DMS 273 (cell line): ENCODE data around the gene ATP13A3.

Experiments
- DNase-seq: peaks from one replicate; lab custom pipeline; 2025; ENCODE audit not compliant: unreplicated experiment; lab: John Stamatoyannopoulos, UW

ATP13A3 gene

DNA sequence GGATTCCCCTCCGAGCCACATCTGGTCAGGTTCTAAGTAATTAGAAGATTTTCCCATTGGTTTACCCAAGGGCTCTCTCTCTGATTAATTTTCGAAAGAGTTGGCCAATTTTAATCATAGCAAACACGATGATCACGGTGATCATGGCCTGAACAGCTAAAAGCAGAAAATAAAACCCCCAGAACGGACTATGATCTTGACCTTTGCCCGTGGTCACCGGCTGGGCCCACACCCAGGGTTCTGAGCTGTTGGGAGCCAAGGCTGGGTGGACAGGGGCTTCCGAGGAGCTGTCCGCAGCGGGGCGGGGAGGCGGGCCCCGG is 90.3 kb downstream of the ATP13A3 start:
- no peak for DNase-seq

DNA sequence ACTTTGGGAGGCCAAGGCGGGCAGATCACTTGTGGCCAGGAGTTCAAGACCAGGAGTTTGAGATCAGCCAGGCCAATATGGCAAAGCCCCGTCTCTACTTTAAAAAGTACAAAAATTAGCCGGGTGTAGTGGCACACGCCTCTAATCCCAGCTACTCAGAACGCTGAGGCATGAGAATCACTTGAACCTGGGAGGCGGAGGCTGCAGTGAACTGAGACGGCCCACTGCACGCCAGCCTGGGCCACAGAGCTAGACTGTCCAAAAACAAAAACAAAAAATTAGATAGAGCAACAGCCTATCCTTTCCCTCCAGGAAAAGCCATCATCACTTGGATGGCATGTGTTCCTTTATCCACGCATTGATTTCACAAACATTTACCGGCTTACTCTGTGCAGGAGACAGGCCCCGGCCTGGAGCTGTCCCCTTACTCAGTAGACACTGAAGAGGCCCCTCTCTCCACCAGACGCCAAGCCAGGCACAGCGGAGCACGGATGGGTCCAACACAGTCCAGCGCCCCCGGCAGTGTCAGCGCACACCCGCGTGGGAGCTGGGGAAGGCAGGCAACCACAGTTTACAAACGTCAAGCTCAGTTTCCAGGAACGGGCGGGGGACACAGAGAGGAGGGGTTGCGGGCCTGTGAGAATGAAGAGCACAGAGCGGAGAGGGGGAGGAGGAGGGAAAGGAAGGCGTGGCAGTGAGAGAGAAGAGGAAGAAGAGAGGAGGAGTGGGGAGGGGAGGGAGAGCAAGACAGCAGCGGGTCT is 90.8 kb downstream of the ATP13A3 start:
- DNase-seq: no peak

DNA sequence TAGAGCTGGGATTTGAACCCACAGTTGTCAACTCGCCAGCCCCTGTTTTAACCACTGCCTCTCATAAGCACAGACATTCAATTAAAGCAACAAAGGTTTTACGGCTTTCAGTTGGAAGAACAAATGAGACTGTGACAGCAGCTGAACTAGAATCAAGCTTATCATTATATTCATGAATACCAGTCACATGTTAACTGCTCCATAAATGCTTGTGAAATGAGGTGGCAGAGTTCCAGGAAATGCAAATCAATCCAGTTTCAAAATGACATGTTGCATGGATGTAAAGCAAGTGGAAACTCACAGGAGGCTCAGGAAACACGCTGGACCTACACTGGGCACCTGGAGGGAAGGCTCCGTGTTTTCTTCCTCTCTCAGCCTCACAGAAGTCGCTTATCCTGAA is 91.6 kb downstream of the ATP13A3 start:
- peak; percentile 54 for DNase-seq

DNA sequence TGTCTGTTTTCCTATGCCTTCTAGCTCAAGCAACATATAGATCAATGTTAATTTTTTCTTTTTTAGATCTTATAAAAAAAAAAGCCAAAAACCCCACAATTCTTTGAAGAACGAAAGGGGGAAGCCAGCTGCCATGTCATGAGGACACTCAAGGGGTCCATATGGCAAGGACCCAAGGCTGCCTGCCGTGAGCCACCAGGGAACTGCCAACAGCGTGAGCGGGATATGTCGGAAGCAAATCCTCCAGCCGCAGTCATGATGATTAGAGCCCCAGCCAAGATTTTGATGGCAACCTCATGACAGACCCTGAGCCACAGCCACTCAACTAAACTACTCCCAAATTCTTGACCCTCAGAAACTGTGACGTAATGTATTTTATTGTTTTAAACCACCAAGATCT is 94.2 kb downstream of the ATP13A3 start:
- DNase-seq: no peak

DNA sequence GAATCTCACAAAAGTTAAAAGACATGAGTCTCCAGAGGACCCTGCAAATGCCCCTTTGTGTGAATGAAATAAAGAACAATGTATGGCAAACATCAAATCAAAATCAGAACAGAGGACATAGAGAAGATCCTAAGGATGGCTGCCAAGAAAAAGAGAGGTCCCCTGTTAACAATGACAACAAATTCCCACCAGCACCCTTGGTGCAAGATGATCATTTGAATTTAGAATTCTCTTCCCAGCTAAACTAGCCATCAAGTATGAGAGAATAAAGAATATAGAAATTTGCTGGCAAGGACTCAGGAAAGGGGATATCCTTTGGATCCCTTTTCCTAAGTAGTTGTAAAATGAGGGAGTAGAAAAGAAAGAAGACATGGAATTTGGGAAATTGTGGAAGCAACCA is 96.0 kb downstream of the ATP13A3 start:
- no peak for DNase-seq

DNA sequence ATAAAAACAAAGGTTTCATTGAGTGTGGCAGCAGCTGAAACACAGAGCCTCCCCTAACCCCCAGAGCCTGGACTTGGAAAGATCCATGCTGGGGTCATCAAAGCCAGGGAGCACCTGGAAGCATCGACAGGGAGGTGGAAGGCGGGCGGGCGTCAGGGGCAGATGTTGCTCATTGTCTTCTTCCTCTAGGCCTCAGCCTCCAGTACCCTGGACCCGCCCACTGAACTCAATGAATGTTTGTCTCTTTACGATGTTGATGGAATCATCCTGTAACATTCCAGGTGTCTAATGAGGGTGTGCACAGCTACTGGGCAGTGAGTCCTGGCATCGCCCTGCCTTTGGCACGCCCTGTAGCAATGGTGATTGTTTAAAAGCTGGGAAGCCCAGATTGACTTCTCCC is 97.5 kb downstream of the ATP13A3 start:
- no peak for DNase-seq

DNA sequence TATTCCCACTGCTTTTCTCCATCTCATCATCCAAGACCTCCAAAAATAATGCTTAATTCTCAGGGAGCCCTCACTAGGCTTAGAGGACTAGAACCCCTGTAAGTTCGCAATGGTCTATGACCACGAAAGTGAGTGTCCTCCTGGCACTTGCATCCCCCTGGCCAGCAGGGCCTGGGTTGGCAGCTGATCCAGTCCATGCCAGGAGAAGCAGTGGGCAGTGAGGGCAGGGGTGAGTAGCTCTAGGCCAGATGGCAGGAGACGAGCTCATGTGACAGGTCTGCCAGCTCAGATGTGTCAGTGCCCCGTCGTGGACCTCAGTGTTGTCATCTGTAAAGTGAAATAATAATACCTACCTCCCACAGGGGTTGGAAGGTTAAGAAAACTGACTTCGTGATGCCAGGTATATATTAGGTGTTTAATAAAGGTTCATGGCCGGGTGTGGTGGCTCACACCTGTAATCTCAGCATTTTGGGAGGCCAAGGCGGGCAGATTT is 98.8 kb downstream of the ATP13A3 start:
- DNase-seq: no peak

DNA sequence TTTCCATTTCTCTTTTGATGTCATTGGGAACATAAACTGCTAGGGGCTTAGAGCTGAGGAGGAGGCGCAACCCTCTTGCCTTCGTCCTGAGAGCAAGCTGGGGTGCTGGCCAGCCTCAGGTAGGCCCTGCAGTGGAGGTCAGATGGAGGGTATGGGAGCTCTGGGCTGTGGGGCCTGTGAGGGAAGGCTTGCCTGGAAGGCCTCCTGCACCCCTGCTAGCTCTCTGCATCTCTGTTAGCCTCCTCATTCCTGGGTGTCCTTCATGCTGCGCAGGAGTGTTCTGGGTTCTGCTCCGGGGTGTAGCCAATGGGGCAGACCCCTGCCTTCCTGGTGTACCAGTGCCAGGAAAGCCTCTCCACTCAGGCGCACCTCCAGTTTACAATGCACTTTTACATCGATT is 99.5 kb downstream of the ATP13A3 start:
- DNase-seq: no peak

DNA sequence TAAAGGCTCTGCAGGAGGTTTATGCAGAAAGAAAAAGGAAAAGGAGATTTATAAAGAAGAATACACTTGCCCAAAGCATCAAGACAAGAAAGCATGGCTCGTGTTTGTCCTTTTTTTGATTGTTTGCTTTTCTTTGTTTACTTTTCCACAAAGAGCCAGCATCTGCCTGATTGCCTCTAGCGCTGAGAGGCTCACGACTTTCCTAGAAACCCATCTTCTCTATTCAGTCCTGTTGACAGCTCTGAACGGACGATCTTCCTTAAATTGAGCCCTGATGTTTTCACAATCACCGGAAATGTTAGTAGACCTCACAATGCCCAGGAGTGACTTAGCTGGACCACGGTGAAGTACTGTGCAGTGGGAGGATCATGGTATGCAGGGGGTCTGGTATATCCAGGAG is 100.2 kb downstream of the ATP13A3 start:
- no peak for DNase-seq

DNA sequence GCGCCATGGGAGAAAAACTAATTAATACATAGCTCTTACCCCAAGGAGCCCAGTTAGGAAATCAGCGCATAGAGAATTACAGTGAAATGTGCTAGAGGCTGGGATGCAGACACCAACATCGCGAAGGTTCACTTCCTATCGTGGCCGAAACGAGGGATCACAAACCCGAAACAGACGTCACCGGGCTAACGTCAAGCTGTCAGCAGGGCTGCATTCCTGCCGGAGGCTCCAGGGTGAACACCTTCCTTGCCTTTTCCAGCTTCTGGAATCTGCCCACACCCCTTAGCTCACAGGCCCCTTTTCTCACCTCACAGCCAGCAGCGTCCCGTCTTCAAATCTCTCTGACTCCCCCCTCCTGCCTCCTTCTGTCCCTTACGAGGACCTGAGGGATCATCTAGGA is 100.7 kb downstream of the ATP13A3 start:
- no peak for DNase-seq

DNA sequence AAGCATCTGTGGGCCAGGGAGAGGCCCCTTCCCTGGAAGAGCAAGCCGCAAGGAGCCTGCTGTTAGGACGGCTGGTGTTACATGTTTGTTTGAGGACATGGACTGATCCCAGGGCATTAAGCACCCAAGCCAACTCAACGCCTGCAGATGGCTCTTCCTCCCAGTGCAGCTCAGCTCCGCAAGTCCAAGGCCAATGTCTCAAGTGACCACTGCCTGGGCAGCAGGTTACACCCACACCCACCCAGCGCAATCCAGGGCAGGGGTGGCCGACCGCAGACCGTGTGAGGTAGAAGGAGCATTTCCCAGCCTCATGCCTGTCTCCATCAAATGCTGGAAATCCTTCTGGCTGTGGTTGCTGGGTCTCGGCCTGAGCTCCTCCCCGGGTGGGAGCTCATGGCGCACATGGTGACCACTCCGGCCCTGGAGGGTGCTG is 102.2 kb downstream of the ATP13A3 start:
- no peak for DNase-seq

DNA sequence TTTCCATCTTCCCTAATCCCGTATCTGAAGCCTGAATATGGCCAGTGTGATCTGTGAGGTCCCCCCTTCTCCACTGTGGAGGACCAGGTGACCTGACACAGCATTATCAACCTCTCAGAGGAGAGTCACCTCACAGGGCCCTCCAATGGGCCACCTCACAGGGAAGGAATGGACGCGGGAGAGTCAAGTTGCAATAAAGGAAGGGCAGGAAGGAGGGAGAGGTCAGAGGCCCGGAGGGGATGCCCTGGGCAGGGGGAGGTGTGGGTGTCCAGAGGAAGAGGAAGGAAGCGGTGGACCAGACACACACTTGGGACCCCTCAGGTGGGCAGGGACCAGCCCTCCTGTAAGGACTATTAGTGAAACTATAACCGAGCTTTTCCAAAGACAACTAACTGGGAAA is 102.6 kb downstream of the ATP13A3 start:
- DNase-seq: no peak

DNA sequence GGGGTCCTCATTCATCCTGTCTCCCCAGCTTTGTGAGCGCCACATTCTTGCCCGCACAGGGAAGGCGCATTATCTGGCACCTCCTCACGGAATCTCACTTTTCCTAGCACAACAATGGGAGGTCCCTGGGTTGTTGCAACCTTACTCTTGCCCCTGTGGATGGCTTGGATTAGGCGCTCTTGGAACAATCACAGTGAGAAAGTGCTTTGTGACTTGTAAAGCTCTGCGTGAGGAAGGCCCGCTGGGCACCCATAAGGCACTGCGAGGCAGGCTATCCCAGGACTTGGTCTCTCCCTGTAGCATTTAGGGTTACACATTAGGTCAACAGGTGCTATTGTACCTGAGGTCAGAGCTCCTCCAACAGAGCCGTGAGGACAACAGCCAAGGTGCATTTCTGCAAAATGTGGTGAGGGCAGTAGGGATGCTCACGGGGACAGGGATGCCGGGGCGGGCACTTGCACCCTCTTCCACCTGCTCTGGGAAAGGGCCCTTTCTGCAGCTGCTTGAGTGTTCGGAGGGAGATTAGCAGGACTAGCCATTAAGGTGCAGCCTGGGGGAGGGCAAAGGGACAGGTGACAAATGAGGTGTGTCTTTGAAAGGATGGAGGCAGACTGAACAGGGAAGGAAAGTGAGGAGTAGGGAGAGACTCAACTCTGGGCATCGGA is 103.4 kb downstream of the ATP13A3 start:
- no peak for DNase-seq

DNA sequence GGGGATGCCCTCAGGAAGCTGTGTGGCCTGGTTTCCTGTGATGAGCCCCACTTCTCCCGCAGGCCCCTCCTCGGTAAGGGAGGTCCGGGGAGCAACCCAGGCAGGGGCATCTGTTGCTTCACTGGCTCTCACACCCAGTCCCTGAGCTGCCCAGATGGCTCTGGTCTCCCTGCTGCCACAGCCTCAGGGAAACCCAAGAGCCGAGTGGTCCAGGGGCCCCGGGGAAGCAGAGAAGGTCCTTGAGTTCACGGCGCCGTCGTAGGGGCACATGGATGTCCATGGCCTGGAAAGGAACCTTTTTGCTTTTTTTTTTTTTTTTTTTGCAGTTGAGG is 103.9 kb downstream of the ATP13A3 start:
- DNase-seq: peak; percentile 45

DNA sequence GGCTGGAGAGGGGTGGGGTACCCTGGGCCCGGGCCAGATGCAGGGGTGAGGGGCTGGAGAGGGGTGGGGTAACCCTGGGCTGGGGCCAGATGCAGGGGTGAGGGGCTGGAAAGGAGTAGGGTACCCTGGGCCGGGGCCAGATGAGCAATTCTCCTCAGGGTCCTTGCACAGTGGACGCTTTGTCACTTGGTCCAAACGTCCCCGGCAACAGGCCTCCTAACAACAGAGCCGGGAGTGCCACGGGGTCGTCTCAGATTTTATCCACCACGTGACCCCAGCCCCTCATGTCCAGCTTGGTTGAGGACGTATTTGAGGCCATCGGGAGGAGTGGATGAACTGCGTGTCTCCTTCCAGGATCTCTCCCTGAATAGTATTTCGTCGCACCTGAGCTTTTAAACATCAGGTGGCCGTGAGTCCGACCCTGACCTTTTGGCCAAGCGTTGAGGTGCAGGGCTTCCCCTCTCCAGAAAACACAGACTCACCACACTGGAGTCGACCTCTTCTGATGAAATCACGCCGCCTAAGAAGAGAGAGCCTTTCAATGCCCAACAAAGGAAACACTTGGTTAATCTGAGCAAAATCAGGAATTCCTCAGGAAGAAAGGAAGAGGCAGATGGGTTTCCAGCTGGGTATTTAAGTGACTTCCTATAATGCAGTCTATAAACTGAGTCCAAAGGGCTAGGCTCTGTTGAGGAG is 104.5 kb downstream of the ATP13A3 start:
- no peak for DNase-seq

DNA sequence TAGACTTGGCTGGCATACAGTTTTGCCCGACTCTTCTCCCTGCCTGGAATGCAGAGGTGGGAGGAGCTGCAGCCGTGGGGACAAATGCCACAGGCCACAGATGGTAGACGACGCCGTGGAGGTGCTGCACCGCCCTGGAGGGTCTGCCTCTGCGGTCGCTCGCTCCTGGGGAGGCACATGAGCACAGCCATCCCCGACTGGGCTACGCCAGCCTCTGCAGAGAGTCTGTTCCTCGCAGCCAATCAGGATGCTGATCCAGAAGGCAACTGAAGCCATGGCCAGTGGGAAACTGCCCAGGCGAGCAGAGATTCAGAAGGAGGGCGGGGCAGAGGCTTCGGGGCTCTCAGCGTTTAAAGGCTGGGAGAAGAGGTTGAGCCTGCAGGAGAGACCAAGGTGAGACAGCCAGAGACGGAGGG is 105.3 kb downstream of the ATP13A3 start:
- no peak for DNase-seq

DNA sequence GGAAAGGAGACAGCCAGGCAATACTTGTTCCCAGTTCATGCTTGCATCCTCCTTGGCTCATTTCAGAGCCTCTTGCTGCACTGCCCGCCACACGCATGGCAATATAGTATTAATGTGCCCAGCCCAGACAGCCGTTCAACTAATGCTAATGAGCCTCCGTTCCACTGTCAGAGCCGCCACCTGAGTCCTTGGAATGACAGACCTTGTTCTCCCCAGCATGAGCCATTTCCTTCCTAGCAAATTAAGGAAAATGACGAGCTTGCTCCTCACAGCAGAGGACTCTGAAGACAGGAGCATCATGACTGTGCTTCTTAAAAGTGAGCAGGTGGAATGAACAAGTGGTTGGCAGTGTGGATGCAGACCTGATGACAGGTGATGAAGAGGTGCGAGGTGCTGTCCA is 106.5 kb downstream of the ATP13A3 start:
- no peak for DNase-seq

DNA sequence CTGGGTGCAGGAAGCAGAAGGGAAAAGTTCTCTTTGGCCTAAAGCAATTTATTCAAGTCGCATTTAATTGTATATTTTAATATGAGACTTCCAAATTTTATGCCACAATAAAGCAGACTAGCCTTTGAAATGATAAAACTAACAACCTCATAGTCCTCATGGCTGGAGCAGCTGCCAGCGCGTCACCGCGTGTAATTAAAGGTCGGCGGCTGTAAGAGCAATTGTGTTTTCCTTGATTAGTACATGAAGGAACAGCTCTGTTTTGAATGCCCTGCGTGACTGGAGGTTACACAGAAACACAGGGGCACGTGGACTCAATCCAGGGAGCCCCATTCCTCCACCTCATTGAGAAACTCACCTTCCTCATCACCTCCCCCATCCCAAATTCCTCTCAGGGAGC is 107.2 kb downstream of the ATP13A3 start:
- DNase-seq: no peak

DNA sequence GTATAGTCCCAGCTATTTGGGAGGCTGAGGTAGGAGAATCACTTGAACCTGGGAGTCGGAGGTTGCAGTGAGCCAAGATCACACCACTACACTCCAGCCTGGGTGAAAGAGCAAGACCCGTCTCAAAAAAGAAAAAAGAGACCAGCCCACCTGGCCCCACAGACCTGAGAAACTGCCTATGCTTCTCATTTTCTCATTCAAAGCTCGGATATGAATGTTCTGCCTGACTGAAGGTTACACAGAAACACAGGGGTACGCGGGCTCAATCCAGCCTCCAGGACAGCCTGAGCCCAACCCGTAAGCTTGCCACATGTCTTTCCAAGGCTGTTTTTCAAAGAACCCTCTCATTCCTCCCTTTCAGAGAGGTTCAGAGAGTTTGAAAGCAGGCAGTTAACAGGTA is 107.6 kb downstream of the ATP13A3 start:
- DNase-seq: no peak

DNA sequence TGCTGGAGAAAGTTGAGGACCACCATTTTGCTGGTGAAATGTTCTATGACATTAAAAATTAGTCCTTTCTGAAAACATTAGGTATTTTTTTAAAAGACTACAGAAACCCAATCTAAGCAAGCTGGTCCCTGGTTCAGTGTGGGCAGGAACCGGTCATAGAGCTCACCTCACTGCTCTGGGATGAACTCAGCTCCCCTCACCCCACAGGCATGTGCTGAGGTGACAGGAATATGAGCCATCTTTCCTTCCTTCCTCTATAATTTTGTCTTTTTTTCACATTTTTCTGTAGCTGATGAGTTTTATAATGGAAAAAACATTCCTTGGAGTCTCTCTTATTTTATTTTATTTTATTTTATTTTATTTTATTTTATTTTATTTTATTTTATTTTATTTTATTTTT is 109.1 kb downstream of the ATP13A3 start:
- DNase-seq: no peak

DNA sequence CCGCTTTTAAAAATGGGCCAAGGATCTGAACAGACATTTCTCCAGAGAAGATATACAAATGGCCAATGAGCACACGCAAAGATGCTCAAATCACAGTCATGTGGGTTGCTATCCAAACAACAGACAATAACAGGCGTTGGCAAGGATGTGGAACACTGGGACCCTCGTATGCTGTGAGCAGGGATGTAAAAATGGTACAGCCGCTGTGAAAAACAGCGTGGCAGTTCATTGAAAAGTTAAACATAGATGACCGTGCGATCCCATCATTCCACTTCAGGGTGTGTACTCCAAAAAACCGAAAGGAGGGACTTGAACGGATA is 110.6 kb downstream of the ATP13A3 start:
- no peak for DNase-seq

DNA sequence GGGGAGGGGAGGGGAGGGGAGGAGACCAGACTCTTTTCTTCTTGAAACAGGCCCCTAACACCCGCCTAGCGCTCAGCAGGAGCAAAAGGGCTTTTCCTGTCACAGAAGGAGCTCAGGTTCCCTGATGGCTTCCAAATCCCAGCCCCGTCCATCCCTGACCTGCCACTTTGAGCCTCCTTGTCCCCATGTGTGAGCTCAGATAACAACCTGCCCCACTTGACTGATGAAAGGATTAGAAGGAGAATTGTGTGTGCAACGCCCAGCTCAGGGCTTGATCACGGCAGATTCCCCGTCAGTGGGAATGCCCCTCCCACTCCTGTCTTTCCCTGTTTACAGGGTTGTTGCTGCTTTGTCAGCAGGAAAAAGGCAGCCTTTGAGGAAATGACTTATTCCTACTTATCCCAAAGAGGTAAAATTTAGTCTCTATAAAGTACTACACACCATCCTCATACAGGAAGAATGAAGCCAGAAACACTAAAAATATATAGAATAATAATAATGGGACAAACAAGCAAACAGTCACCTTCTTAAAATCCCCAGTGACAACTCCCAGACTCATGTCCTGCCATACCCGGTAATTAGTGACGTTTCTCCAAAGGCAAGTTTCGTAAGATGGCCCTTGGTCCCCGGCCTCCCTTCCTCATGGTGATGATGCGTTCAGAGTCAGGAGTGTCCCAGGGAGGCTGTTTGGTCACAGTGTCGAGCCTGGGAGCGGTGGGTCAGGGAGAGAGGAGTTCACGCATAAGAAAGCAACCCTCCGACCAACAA is 111.1 kb downstream of the ATP13A3 start:
- DNase-seq: no peak
